Renal pelvis (tissue), 12 donors: ENCODE results near the gene HOXA3. TPM values are rescaled to one million over a fixed set of nuclear protein-coding genes. Genes with fewer than 3 reads are reported as not detected.
A peak's percentile ranks its signal among the peaks of the same experiment; 100 is the strongest.

Source experiments
- DNase-seq: peaks from one replicate; pipeline ENCODE4 v3.0.0-alpha.2; 2013
- long read RNA-seq, 16 experiments: transcript quantifications; one replicate each; lab custom pipeline, GENCODE V29; 2026
- polyA plus RNA-seq, 3 donors: library from polyadenylated mRNA; unstranded; fragments of 120-200 nt; gene quantifications; one replicate each; pipeline ENCODE4 v1.2.1, GENCODE V29; 2013; ENCODE audit not compliant: insufficient read length in 3 of 3

The HOXA3 gene
- 10 to 100 TPM; 39.5 to 49.3 (median 48.7) TPM for polyA plus RNA-seq
- long read RNA-seq, donor 1, partial matches to known transcripts = 0 of 4 reads
- long read RNA-seq, donor 1, other reads (novel, unspliced or antisense) = 0 of 4 reads
- long read RNA-seq, donor 2, partial matches to known transcripts = 0 of 8 reads
- long read RNA-seq, donor 2, other reads (novel, unspliced or antisense) = 5 of 8 reads
- long read RNA-seq, donor 3, partial matches to known transcripts = 37 of 39 reads
- long read RNA-seq, donor 3, other reads (novel, unspliced or antisense) = 0 of 39 reads
- long read RNA-seq, donor 4, partial matches to known transcripts = 5 of 7 reads
- long read RNA-seq, donor 4, other reads (novel, unspliced or antisense) = 0 of 7 reads
- long read RNA-seq, donor 5, partial matches to known transcripts = 0 of 1 reads
- long read RNA-seq, donor 5, other reads (novel, unspliced or antisense) = 0 of 1 reads
- long read RNA-seq, donor 6, partial matches to known transcripts = 32 of 34 reads
- long read RNA-seq, donor 6, other reads (novel, unspliced or antisense) = 0 of 34 reads
- long read RNA-seq, donor 7, transcript HOXA3-205 (2 exons, 503 nt) = major isoform, 5 of 26 reads
- long read RNA-seq, donor 7, partial matches to known transcripts = 17 of 26 reads
- long read RNA-seq, donor 7, other reads (novel, unspliced or antisense) = 0 of 26 reads
- long read RNA-seq, donor 8, partial matches to known transcripts = 0 of 1 reads
- long read RNA-seq, donor 8, other reads (novel, unspliced or antisense) = 0 of 1 reads
- long read RNA-seq, donor 9, partial matches to known transcripts = 9 of 9 reads
- long read RNA-seq, donor 9, other reads (novel, unspliced or antisense) = 0 of 9 reads
- long read RNA-seq, donor 10, partial matches to known transcripts = 22 of 32 reads
- long read RNA-seq, donor 10, other reads (novel, unspliced or antisense) = 6 of 32 reads
- long read RNA-seq, donor 11, transcript HOXA3-205 (2 exons, 503 nt) = major isoform, 6 of 33 reads
- long read RNA-seq, donor 11, partial matches to known transcripts = 14 of 33 reads
- long read RNA-seq, donor 11, other reads (novel, unspliced or antisense) = 11 of 33 reads
- long read RNA-seq, donor 12, partial matches to known transcripts = 24 of 30 reads
- long read RNA-seq, donor 12, other reads (novel, unspliced or antisense) = 5 of 30 reads
- long read RNA-seq, donor 13, partial matches to known transcripts = 8 of 9 reads
- long read RNA-seq, donor 13, other reads (novel, unspliced or antisense) = 0 of 9 reads
- long read RNA-seq, donor 14, transcript HOXA3-205 (2 exons, 503 nt) = major isoform, 7 of 60 reads
- long read RNA-seq, donor 14, partial matches to known transcripts = 38 of 60 reads
- long read RNA-seq, donor 14, other reads (novel, unspliced or antisense) = 12 of 60 reads
- long read RNA-seq, donor 15, partial matches to known transcripts = 5 of 7 reads
- long read RNA-seq, donor 15, other reads (novel, unspliced or antisense) = 0 of 7 reads
- long read RNA-seq, donor 16, partial matches to known transcripts = 60 of 69 reads
- long read RNA-seq, donor 16, other reads (novel, unspliced or antisense) = 8 of 69 reads

GRCh38 chr7:27151931-27152815, at the start of gene HOXA3:
HOXA3 (minus strand) TSS chr7:27152583; CDS start chr7:27110640, 41,943 bp downstream.
- peak; percentile 95 for DNase-seq

GRCh38 chr7:27201580-27202017, 49.2 kb upstream of the HOXA3 start:
- DNase-seq = no peak

- no peak for DNase-seq
Measured at GRCh38 chr7:27200761-27201579, 48.6 kb upstream of the HOXA3 start.

- no peak for DNase-seq
Measured at GRCh38 chr7:27199849-27200760, 47.7 kb upstream of the HOXA3 start, which contains the start of gene HOXA13. HOXA13 (minus strand) TSS chr7:27200091; CDS start chr7:27200077, 14 bp downstream.

GRCh38 chr7:27198871-27199801, 46.8 kb upstream of the HOXA3 start:
- DNase-seq = no peak

- DNase-seq = no peak
Measured at GRCh38 chr7:27198138-27198841, 45.9 kb upstream of the HOXA3 start.

GRCh38 chr7:27197137-27198042, 45.0 kb upstream of the HOXA3 start:
- no peak for DNase-seq

GRCh38 chr7:27196287-27196767, 43.9 kb upstream of the HOXA3 start:
- peak; percentile 82 for DNase-seq

- no peak for DNase-seq
Measured at GRCh38 chr7:27194686-27195379, 42.5 kb upstream of the HOXA3 start.

- no peak for DNase-seq
Measured at GRCh38 chr7:27194002-27194352, 41.6 kb upstream of the HOXA3 start.

GRCh38 chr7:27193335-27194001, 41.1 kb upstream of the HOXA3 start:
- DNase-seq = no peak

GRCh38 chr7:27192546-27193334, 40.4 kb upstream of the HOXA3 start:
- no peak for DNase-seq
